Left ventricle myocardium inferior (tissue), 1 donor: ENCODE measurements around the gene EIF4EBP2. TPM values are rescaled to one million over a fixed set of nuclear protein-coding genes. Genes with fewer than 3 reads are reported as not detected.

Source experiments
- DNase-seq: peaks from one replicate; pipeline ENCODE4 v3.0.0-alpha.2; 2020
- H3K27ac ChIP-seq: fragments of 200-600 bp; replicated peaks from 2 replicates; pipeline ENCODE4 v1.8.0; 2021
- H3K27me3 ChIP-seq: fragments of 200-600 bp; 2 replicates; pipeline ENCODE4 v1.8.0; 2021; ENCODE audit warnings: low read depth
- H3K36me3 ChIP-seq: fragments of 200-600 bp; 2 replicates; pipeline ENCODE4 v1.8.0; 2021
- H3K4me1 ChIP-seq: fragments of 200-600 bp; 2 replicates; pipeline ENCODE4 v1.8.0; 2021
- H3K4me3 ChIP-seq: fragments of 200-600 bp; 2 replicates; pipeline ENCODE4 v1.8.0; 2021; ENCODE audit warnings: mild to moderate bottlenecking, moderate library complexity
- H3K9me3 ChIP-seq: fragments of 200-600 bp; replicated peaks from 2 replicates; pipeline ENCODE4 v1.8.0; 2021
- CTCF ChIP-seq: fragments of 200-600 bp; IDR thresholded peaks from 2 replicates; pipeline ENCODE4 v1.8.0; 2021; ENCODE audit warnings: antibody characterized with exemption, mild to moderate bottlenecking, borderline replicate concordance
- intact Hi-C: fragments of 100-400 bp; cut with micrococcal nuclease; formaldehyde crosslinking; loops from one replicate; pipeline ENCODE4 v1.11.0; 2022
- total RNA-seq: library from RNA; stranded (reverse); fragmentation: NEBNext Ultra II Directional; extraction: Animal tissue kit (Norgen Biotek cat#: 25700); gene quantifications from one replicate; pipeline ENCODE4 v1.2.1, GENCODE V29; 2021
- donor health status: DM: no; HTN: yes; CAD: no; lungs with severe emphysema.

EIF4EBP2 gene
- total RNA-seq, 1 donor from 2014 or later, result 75.1 TPM

- H3K36me3 ChIP-seq, result no peaks in the 10 kb centered on the region
- DNase-seq, result no peak
- no peaks in the 10 kb centered on the region for H3K9me3 ChIP-seq
- TF ChIP-seq CTCF, result peak; percentile 8
- no peak overlapping the region for H3K27ac ChIP-seq
- intact Hi-C loops, result loop anchor here (5.0 kb wide), 2 partner anchors 92 to 142 kb away; no protein-coding TSS in a partner anchor
- no peaks in the 10 kb centered on the region for H3K27me3 ChIP-seq
- peaks cover 17% of the 10 kb centered on the region for H3K4me1 ChIP-seq
- no peak overlapping the region for H3K4me3 ChIP-seq
Observed at GRCh38 chr10:70364772-70365091, 39.2 kb upstream of the EIF4EBP2 start.

- H3K4me1 ChIP-seq, result peaks cover 17% of the 10 kb centered on the region
- H3K27ac ChIP-seq, result no peak overlapping the region
- H3K4me3 ChIP-seq, result no peak overlapping the region
- no peaks in the 10 kb centered on the region for H3K27me3 ChIP-seq
- no peaks in the 10 kb centered on the region for H3K9me3 ChIP-seq
- peaks cover 9% of the 10 kb centered on the region for H3K36me3 ChIP-seq
- intact Hi-C loops, result no loop called here
- no peak for DNase-seq
- TF ChIP-seq CTCF, result no peak
Observed at GRCh38 chr10:70367195-70367796, 36.6 kb upstream of the EIF4EBP2 start.

- intact Hi-C loops, result no loop called here
- Histone ChIP-seq H3K4me3 (no peak overlapping the region), H3K4me1 (peaks cover 9% of the 10 kb centered on the region), H3K36me3 (peaks cover 12% of the 10 kb centered on the region), H3K27me3 (no peaks in the 10 kb centered on the region), H3K27ac (no peak overlapping the region), H3K9me3 (no peaks in the 10 kb centered on the region)
- no peak for DNase-seq
- no peak for TF ChIP-seq CTCF
Observed at GRCh38 chr10:70368774-70369482, 35.0 kb upstream of the EIF4EBP2 start.

GRCh38 chr10:70369498-70370018 lies 34.4 kb upstream of the EIF4EBP2 start:
- Histone ChIP-seq H3K36me3 (peaks cover 17% of the 10 kb centered on the region), H3K4me1 (peaks cover 3% of the 10 kb centered on the region), H3K4me3 (no peak overlapping the region), H3K27me3 (no peaks in the 10 kb centered on the region), H3K9me3 (no peaks in the 10 kb centered on the region), H3K27ac (no peak overlapping the region)
- no peak for DNase-seq
- TF ChIP-seq CTCF, result no peak
- intact Hi-C loops, result no loop called here

- H3K4me3 ChIP-seq, result no peak overlapping the region
- H3K27me3 ChIP-seq, result no peaks in the 10 kb centered on the region
- no peak for TF ChIP-seq CTCF
- H3K36me3 ChIP-seq, result peaks cover 23% of the 10 kb centered on the region
- intact Hi-C loops, result no loop called here
- DNase-seq, result no peak
- no peak overlapping the region for H3K27ac ChIP-seq
- H3K4me1 ChIP-seq, result no peaks in the 10 kb centered on the region
- no peaks in the 10 kb centered on the region for H3K9me3 ChIP-seq
Observed at GRCh38 chr10:70370766-70371165, 33.2 kb upstream of the EIF4EBP2 start.
